Loucy (cell line): Measurements from ENCODE around the gene ELAPOR1.

Source experiments
- CTCF ChIP-seq: fragments of 200-600 bp; sonication (generic); conservative IDR thresholded peaks from 2 replicates; pipeline ENCODE4 v1.5.1; 2014; ENCODE audit warnings: mild to moderate bottlenecking, antibody characterized with exemption, low read length
- EZH2phosphoT487 ChIP-seq: fragments of 200-600 bp; IDR thresholded peaks from 2 replicates; pipeline ENCODE4 v1.6.1; 2018; ENCODE audit warnings: antibody characterized with exemption, mild to moderate bottlenecking, moderate library complexity, borderline replicate concordance

- no peak for TF ChIP-seq CTCF
- no peak for TF ChIP-seq EZH2phosphoT487
Measured at GRCh38 chr1:109161858-109162606, 48.1 kb downstream of the ELAPOR1 start.
